Sigmoid colon (tissue), 7 donors: ENCODE results near the gene PLCH1. TPM values are rescaled to one million over a fixed set of nuclear protein-coding genes. Genes with fewer than 3 reads are reported as not detected.

Source experiments
- DNase-seq: peaks from one replicate; pipeline ENCODE4 v3.0.0-alpha.2; 2019
- H3K27ac ChIP-seq, 4 donors: fragments of 200-600 bp; sonication (generic); one replicate each; pipeline ENCODE4 v1.5.1; 2016 to 2019; ENCODE audit warnings: mild to moderate bottlenecking in 1 of 4
- H3K27me3 ChIP-seq, 3 donors: fragments of 200-600 bp; sonication (generic); one replicate each; pipeline ENCODE4 v1.5.1; 2019; ENCODE audit warnings: mild to moderate bottlenecking in 1 of 3
- H3K36me3 ChIP-seq, 4 donors: fragments of 200-600 bp; sonication (generic); one replicate each; pipeline ENCODE4 v1.5.1; 2016 to 2019
- H3K4me1 ChIP-seq, 4 donors: fragments of 200-600 bp; sonication (generic); one replicate each; pipeline ENCODE4 v1.5.1; 2017 to 2019
- H3K4me3 ChIP-seq, 4 donors: fragments of 200-600 bp; sonication (generic); one replicate each; pipeline ENCODE4 v1.5.1; 2017 to 2019; ENCODE audit warnings: mild to moderate bottlenecking in 2 of 4, moderate library complexity in 1 of 4
- H3K9me3 ChIP-seq, 4 donors: fragments of 200-600 bp in 3 of 4; sonication (generic) in 3 of 4; one replicate each; pipeline versions ENCODE4 v1.5.1 to v1.6.1; 2013 to 2019
- CTCF ChIP-seq, 4 experiments: fragments of 450-650 bp in 3 of 4; fragments of 200-600 bp in 1 of 4; IDR thresholded peaks; one replicate each; pipeline ENCODE4 v1.5.1; 2016 to 2019; ENCODE audit warnings: antibody characterized with exemption in 4 of 4, mild to moderate bottlenecking in 3 of 4, moderate library complexity in 2 of 4
- EP300 ChIP-seq, 4 donors: sonication (generic); formaldehyde crosslinking; IDR thresholded peaks; one replicate each; pipeline ENCODE4 v1.6.1; 2017; ENCODE audit warnings: antibody characterized with exemption in 4 of 4
- POLR2A ChIP-seq, 2 donors: fragments of 450-650 bp; IDR thresholded peaks; one replicate each; pipeline ENCODE4 v1.6.1; 2016; ENCODE audit warnings: antibody characterized with exemption in 2 of 2, mild to moderate bottlenecking in 2 of 2, moderate library complexity in 2 of 2
- POLR2AphosphoS5 ChIP-seq, 4 donors: sonication (generic); formaldehyde crosslinking; IDR thresholded peaks; one replicate each; pipeline ENCODE4 v1.6.1; 2017; ENCODE audit warnings: antibody characterized with exemption in 4 of 4
- WGBS, 2 donors: extraction: QIAGEN DNeasy Blood & Tissue Kit; methylation state at CpG; one replicate each; pipeline ENCODE4 v1.1.7; 2013; 5-methylcytosine and 5-hydroxymethylcytosine counted together
- intact Hi-C: fragments of 100-400 bp; cut with DNase I; formaldehyde crosslinking; loops from one replicate; pipeline ENCODE4 v1.15.1; 2023
- polyA plus RNA-seq, 3 donors: library from polyadenylated mRNA; stranded (reverse); fragments of 200-250 nt; gene quantifications; one replicate each; pipeline ENCODE4 v1.2.3, GENCODE V29; 2013
- total RNA-seq, 4 donors: library from RNA; depleted of rRNA; stranded (reverse); fragments of >200 nt; gene quantifications; one replicate each; pipeline ENCODE4 v1.1.0, GENCODE V29; 2016
- donor health status: healthy with polysubstance abuse.
- donor health status: Bipolar disorder and iron deficiency.
- donor health status: healthy.

PLCH1 gene
- total and polyA plus RNA-seq, 7 donors, result 0.36 to 1.9 (median 0.83) TPM

GRCh38 chr3:155738580-155739076, 6.2 kb downstream of the PLCH1 start:
- 41 to 83% methylated on average over 13 of the region's 13 CpGs for WGBS, 2 donors
- intact Hi-C loops, result no loop called here
- H3K4me1 ChIP-seq, result peaks cover 0 to 7% (median 5%) of the 10 kb centered on the region in 4 donors
- H3K27ac ChIP-seq, result no peak overlapping the region
- no peak for TF ChIP-seq POLR2AphosphoS5 (IDR thresholded peaks at IDR 0.05)
- TF ChIP-seq CTCF (IDR thresholded peaks at IDR 0.05), result no peak
- no peak for TF ChIP-seq POLR2A (IDR thresholded peaks at IDR 0.05)
- TF ChIP-seq EP300 (IDR thresholded peaks at IDR 0.05), result no peak
- no peak overlapping the region for H3K4me3 ChIP-seq
- H3K36me3 ChIP-seq, result no peaks in the 10 kb centered on the region
- H3K27me3 ChIP-seq, result peaks cover 0 to 12% (median 0%) of the 10 kb centered on the region in 3 donors
- DNase-seq, result no peak
- no peaks in the 10 kb centered on the region for H3K9me3 ChIP-seq

GRCh38 chr3:155737844-155738460, 6.9 kb downstream of the PLCH1 start:
- no peak for TF ChIP-seq CTCF (IDR thresholded peaks at IDR 0.05)
- no peak for TF ChIP-seq POLR2AphosphoS5 (IDR thresholded peaks at IDR 0.05)
- TF ChIP-seq POLR2A (IDR thresholded peaks at IDR 0.05), result peak in 1 of 2 donors; percentile 21
- no peak for TF ChIP-seq EP300 (IDR thresholded peaks at IDR 0.05)
- peaks cover 0 to 5% (median 0%) of the 10 kb centered on the region in 3 donors for H3K27me3 ChIP-seq
- no peak overlapping the region for H3K27ac ChIP-seq
- intact Hi-C loops, result no loop called here
- DNase-seq, result no peak
- H3K36me3 ChIP-seq, result no peaks in the 10 kb centered on the region
- WGBS, 2 donors, result 15 to 55% methylated on average over 8 of the region's 8 CpGs
- H3K9me3 ChIP-seq, result no peaks in the 10 kb centered on the region
- H3K4me1 ChIP-seq, result peaks cover 0 to under 1% (median 0%) of the 10 kb centered on the region in 4 donors
- no peak overlapping the region for H3K4me3 ChIP-seq

- intact Hi-C loops, result no loop called here
- DNase-seq, result no peak
- Histone ChIP-seq H3K27ac (no peak overlapping the region), H3K9me3 (no peaks in the 10 kb centered on the region), H3K36me3 (no peaks in the 10 kb centered on the region), H3K4me1 (no peaks in the 10 kb centered on the region), H3K27me3 (no peaks in the 10 kb centered on the region), H3K4me3 (no peak overlapping the region)
- no peak for TF ChIP-seq POLR2AphosphoS5 (IDR thresholded peaks at IDR 0.05)
- no peak for TF ChIP-seq EP300 (IDR thresholded peaks at IDR 0.05)
- TF ChIP-seq CTCF (IDR thresholded peaks at IDR 0.05), result no peak
- no peak for TF ChIP-seq POLR2A (IDR thresholded peaks at IDR 0.05)
- WGBS, 2 donors, result 18 to 65% methylated on average over 4 of the region's 4 CpGs
Measured at GRCh38 chr3:155736381-155736780, 8.5 kb downstream of the PLCH1 start.

- 88 to 95% methylated on average over 2 of the region's 2 CpGs for WGBS, 2 donors
- no peak for DNase-seq
- Histone ChIP-seq H3K27ac (no peak overlapping the region), H3K36me3 (no peaks in the 10 kb centered on the region), H3K27me3 (no peaks in the 10 kb centered on the region), H3K9me3 (no peaks in the 10 kb centered on the region), H3K4me1 (no peaks in the 10 kb centered on the region), H3K4me3 (no peak overlapping the region)
- no peak for TF ChIP-seq POLR2AphosphoS5 (IDR thresholded peaks at IDR 0.05)
- TF ChIP-seq CTCF (IDR thresholded peaks at IDR 0.05), result no peak
- TF ChIP-seq POLR2A (IDR thresholded peaks at IDR 0.05), result no peak
- intact Hi-C loops, result no loop called here
Measured at GRCh38 chr3:155730843-155731242, 14.0 kb downstream of the PLCH1 start.

- 94 to 97% methylated on average over 3 of the region's 3 CpGs for WGBS, 2 donors
- intact Hi-C loops, result no loop called here
- TF ChIP-seq EP300 (IDR thresholded peaks at IDR 0.05) (no peak), POLR2AphosphoS5 (IDR thresholded peaks at IDR 0.05) (no peak), CTCF (IDR thresholded peaks at IDR 0.05) (no peak), POLR2A (IDR thresholded peaks at IDR 0.05) (no peak)
Measured at GRCh38 chr3:155727836-155728235, 17.0 kb downstream of the PLCH1 start.

More at GRCh38 chr3:155727836-155728235, 17.0 kb downstream of the PLCH1 start:
- H3K36me3 ChIP-seq, result no peaks in the 10 kb centered on the region
- H3K4me1 ChIP-seq, result no peaks in the 10 kb centered on the region
- no peak overlapping the region for H3K27ac ChIP-seq
- no peak overlapping the region for H3K4me3 ChIP-seq
- no peaks in the 10 kb centered on the region for H3K27me3 ChIP-seq
- H3K9me3 ChIP-seq, result no peaks in the 10 kb centered on the region
- DNase-seq, result no peak
